ENCODE data around the gene SLIT3. TPM values are rescaled to one million over a fixed set of nuclear protein-coding genes. Genes with fewer than 3 reads are reported as not detected.

SLIT3 gene
- total RNA-seq, 2 experiments from 2014 or later = 0.30 to 0.43 TPM

DNA sequence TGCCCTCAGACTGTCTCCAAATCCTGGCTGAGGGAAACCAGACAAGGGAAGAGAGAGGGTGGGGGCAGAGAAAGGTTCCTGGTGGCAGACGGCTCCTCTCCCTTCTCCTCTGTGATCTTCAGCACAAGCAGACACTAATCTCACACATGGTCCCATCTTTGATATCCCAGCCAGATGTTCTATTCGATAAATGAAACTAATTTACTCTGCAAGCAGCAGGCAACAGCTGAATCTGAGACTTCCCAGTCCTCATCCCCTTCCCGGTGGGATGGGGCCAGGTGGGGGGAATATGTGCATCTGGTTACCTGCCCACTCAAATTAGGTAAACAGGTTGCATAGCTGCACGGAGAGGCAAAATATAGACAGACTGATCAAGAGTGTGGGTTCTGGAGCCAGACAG, 512.8 kb downstream of the SLIT3 start:
- DNase-seq = no peak
- Mint-ChIP-seq H3K27me3 (ENCODE audit: low read depth) (peaks cover 4% of the 10 kb centered on the region), H3K4me1 (ENCODE audit: low read depth) (peaks cover under 1% of the 10 kb centered on the region), H3K27ac (no peak overlapping the region), H3K36me3 (ENCODE audit: low read depth) (no peaks in the 10 kb centered on the region), H3K9me3 (no peaks in the 10 kb centered on the region), H3K4me3 (no peak overlapping the region)
- intact Hi-C loops (cut with micrococcal nuclease) = no loop called here
- CTCF ChIA-PET = no interaction called here

DNA sequence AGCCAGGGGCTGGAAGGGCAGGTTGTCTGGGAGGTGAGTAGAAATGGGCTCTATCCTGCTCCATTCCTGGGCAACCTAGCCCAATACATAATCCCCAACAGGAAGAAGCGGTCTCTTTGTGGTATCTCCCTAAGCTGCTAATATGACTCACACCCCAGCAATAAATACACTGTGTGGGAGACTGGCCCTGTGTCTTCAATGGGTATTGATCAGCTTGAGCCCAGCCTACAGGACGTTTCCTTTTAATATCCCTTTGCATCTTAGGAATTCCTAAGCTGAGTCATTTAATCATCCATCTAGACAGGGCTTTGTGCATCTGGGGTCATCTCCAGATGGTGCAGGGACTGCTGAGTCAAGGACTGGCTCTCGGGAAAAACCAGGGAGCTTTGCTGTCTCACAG, 514.8 kb downstream of the SLIT3 start:
- H3K36me3 Mint-ChIP-seq (ENCODE audit: low read depth) = no peaks in the 10 kb centered on the region

DNA sequence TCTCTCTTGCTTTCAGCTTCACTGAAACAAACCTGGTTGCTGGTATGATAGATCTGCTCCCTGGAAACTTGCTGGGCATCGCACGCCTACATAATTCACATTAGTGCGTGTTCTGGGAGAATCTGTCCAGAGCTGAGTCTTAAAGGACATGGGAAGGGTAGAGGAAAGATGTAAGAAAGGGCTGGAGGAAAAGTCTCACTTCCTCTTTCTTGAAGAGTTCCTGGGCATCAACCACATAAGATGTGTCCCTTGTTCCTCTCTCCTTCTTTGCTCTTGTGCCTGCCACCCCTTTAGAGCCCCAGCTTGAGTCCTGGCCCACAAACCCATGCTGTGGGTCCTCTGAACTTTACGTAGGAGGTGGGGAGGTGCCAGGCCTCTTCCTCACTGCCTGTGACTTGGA, 516.5 kb downstream of the SLIT3 start:
- Mint-ChIP-seq H3K4me3 (no peak overlapping the region), H3K36me3 (ENCODE audit: low read depth) (no peaks in the 10 kb centered on the region), H3K4me1 (ENCODE audit: low read depth) (no peaks in the 10 kb centered on the region), H3K9me3 (no peaks in the 10 kb centered on the region), H3K27me3 (ENCODE audit: low read depth) (peaks cover 4% of the 10 kb centered on the region), H3K27ac (no peak overlapping the region)
- intact Hi-C loops (cut with micrococcal nuclease) = no loop called here
- CTCF ChIA-PET = interaction anchor here (0.9 kb wide), 1 partner anchor 203 kb away, joined by 3 read pairs; no protein-coding TSS in a partner anchor
- DNase-seq = no peak

More for the DNA sequence above, 514.8 kb downstream of the SLIT3 start:
- Mint-ChIP-seq H3K27me3 (ENCODE audit: low read depth) (peaks cover 4% of the 10 kb centered on the region), H3K4me3 (no peak overlapping the region), H3K27ac (no peak overlapping the region), H3K4me1 (ENCODE audit: low read depth) (no peaks in the 10 kb centered on the region), H3K9me3 (no peaks in the 10 kb centered on the region)
- no peak for DNase-seq
- intact Hi-C loops (cut with micrococcal nuclease) = no loop called here
- CTCF ChIA-PET = no interaction called here

DNA sequence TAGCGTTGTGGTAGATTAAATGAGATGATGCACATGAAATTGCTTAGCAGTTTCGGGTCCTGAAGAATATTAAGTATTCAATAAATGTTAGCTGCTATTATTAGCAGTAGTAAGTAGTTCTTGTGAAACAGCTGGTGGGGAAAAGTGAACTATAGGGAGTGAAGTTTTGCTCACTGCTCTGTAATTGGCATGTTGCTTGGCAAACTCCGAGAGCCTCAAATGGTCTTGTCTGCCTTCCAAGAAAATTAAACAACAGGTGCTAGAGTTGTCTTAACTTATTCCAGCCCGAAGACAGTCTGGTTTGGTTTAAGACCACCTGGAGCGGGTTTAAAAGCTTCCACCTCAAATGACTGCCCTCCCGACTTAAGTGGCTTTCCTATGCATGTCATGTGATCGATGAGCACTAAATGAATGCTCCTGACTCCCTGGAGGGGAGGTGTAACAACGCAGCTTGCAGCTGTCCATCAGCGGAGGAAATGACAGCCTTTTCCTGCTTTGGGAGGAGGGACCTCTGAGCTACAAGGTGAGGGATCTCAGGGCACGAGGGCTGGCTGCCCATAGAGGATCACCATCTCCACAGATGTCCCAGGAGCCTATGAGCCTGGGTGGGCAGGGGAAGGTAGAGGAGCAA, 518.9 kb downstream of the SLIT3 start:
- H3K4me3 Mint-ChIP-seq = no peak overlapping the region
- DNase-seq = no peak
- intact Hi-C loops (cut with micrococcal nuclease) = no loop called here
- H3K36me3 Mint-ChIP-seq (ENCODE audit: low read depth) = no peaks in the 10 kb centered on the region
- peaks cover 1% of the 10 kb centered on the region for H3K27me3 Mint-ChIP-seq (ENCODE audit: low read depth)
- H3K9me3 Mint-ChIP-seq = no peaks in the 10 kb centered on the region
- H3K4me1 Mint-ChIP-seq (ENCODE audit: low read depth) = no peaks in the 10 kb centered on the region
- H3K27ac Mint-ChIP-seq = no peak overlapping the region
- CTCF ChIA-PET = no interaction called here

DNA sequence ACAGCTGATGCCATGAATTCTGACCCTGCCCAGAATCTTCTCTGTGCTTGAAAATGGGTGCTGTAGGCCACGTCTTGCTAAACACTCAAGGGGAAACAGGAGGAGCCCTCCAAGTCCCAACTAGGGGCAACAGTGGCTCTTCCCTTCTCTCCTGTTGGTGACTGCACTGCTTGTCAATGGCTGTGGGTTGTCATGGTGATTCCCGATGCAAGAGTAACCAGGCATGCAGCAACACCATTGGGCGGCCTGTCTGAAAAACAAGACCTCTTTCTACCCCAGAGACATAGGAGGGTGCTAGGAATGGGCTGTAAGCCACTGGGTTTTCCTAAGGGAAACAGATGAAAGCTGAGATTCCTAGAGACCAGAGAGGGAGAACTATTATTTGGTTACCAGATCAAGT, 520.1 kb downstream of the SLIT3 start:
- H3K27me3 Mint-ChIP-seq (ENCODE audit: low read depth) = peaks cover 2% of the 10 kb centered on the region
- no peaks in the 10 kb centered on the region for H3K36me3 Mint-ChIP-seq (ENCODE audit: low read depth)
- no peaks in the 10 kb centered on the region for H3K4me1 Mint-ChIP-seq (ENCODE audit: low read depth)
- CTCF ChIA-PET = no interaction called here
- no peaks in the 10 kb centered on the region for H3K9me3 Mint-ChIP-seq
- no peak overlapping the region for H3K27ac Mint-ChIP-seq
- intact Hi-C loops (cut with micrococcal nuclease) = no loop called here
- DNase-seq = no peak
- H3K4me3 Mint-ChIP-seq = no peak overlapping the region

DNA sequence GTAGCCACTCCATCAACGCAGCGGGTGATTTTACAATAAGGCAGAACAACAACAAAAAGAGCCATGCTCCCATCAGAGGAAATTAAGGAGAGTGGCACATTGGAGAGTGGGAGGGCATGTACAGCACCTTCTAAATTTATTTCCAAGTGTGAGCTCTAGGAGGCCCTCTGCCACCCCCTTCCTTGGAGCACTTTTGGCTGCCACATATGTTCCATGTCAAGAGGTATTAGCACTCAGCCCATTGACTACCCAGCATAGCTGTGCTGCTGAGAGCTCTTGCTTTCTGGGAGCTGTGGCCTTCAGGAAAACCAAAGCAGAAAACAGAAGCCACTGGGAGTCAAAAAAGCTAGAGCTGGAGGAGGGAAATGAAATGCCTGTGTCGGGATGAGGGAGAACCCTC, 521.6 kb downstream of the SLIT3 start:
- Mint-ChIP-seq H3K4me3 (no peak overlapping the region), H3K4me1 (ENCODE audit: low read depth) (no peaks in the 10 kb centered on the region), H3K27me3 (ENCODE audit: low read depth) (peaks cover 5% of the 10 kb centered on the region), H3K27ac (no peak overlapping the region), H3K9me3 (no peaks in the 10 kb centered on the region), H3K36me3 (ENCODE audit: low read depth) (no peaks in the 10 kb centered on the region)
- intact Hi-C loops (cut with micrococcal nuclease) = no loop called here
- CTCF ChIA-PET = no interaction called here
- DNase-seq = no peak

DNA sequence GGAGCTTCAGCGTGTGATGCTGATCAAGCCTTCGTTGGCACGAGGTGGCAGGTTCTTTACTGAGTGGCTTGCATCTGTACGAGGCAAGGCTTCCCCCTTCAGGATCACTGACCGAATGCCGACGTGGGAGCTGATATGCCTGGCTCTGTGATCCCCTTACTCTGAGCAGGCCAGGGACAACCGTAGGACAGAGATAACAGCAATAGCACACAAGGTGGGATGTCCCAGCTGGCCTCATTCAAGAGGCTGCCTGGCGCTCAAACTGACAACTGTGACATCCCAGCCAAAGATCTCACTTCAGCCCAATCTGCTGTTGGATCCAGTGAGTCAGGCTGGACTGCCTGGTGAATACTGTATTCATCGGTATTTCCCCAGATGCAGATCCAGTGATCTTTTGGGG, 522.4 kb downstream of the SLIT3 start:
- intact Hi-C loops (cut with micrococcal nuclease) = no loop called here
- no peak overlapping the region for H3K4me3 Mint-ChIP-seq
- H3K4me1 Mint-ChIP-seq (ENCODE audit: low read depth) = no peaks in the 10 kb centered on the region
- peaks cover 5% of the 10 kb centered on the region for H3K27me3 Mint-ChIP-seq (ENCODE audit: low read depth)
- H3K9me3 Mint-ChIP-seq = no peaks in the 10 kb centered on the region
- no peaks in the 10 kb centered on the region for H3K36me3 Mint-ChIP-seq (ENCODE audit: low read depth)
- H3K27ac Mint-ChIP-seq = no peak overlapping the region
- DNase-seq = no peak
- CTCF ChIA-PET = no interaction called here

DNA sequence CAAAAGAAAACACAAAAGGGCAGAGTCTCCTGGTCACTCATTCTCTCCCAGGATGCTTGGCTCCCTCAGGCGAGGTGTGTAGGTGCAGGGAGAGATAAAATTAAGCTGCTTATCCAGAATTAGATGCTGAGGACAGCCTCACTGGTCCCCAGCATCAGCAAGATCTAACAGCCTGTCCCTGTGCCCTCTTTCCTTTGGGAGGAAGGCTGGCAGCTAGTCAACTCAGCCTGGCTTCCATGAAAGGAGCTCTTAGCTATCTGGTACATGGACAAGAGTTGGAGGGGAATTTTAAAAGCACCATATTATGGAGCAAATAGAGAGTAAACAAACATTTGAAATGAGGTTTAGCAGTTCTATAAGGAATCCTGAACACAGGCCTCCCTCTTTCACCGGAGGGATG, 523.3 kb downstream of the SLIT3 start:
- no peaks in the 10 kb centered on the region for H3K9me3 Mint-ChIP-seq
- CTCF ChIA-PET = no interaction called here
- no peaks in the 10 kb centered on the region for H3K36me3 Mint-ChIP-seq (ENCODE audit: low read depth)
- H3K27me3 Mint-ChIP-seq (ENCODE audit: low read depth) = peaks cover 5% of the 10 kb centered on the region
- intact Hi-C loops (cut with micrococcal nuclease) = no loop called here
- no peak overlapping the region for H3K27ac Mint-ChIP-seq
- no peak overlapping the region for H3K4me3 Mint-ChIP-seq
- no peaks in the 10 kb centered on the region for H3K4me1 Mint-ChIP-seq (ENCODE audit: low read depth)
- no peak for DNase-seq

DNA sequence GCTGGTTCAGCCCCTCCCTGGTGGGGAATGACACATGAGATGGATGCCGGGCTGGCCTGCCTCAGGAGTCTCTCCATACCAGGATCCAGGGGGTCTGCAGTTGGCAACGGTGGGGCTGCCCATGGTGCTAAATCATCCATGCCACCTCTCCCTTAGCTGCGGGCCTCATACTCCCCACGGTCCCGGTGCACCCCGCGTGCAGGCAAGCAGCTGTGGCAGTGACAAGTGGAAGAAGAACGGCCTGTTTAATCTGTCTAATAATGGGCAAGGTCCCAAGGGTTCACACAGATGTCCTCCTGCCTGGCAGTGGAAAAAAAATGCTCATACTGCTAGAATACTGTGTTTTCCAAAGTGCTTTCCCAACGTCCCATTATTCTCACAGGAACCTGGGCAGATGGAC, 524.9 kb downstream of the SLIT3 start:
- no peaks in the 10 kb centered on the region for H3K9me3 Mint-ChIP-seq
- no peak overlapping the region for H3K27ac Mint-ChIP-seq
- H3K4me1 Mint-ChIP-seq (ENCODE audit: low read depth) = no peaks in the 10 kb centered on the region
- H3K36me3 Mint-ChIP-seq (ENCODE audit: low read depth) = no peaks in the 10 kb centered on the region
- no peak overlapping the region for H3K4me3 Mint-ChIP-seq
- intact Hi-C loops (cut with micrococcal nuclease) = no loop called here
- peaks cover 5% of the 10 kb centered on the region for H3K27me3 Mint-ChIP-seq (ENCODE audit: low read depth)
- CTCF ChIA-PET = no interaction called here
- no peak for DNase-seq

DNA sequence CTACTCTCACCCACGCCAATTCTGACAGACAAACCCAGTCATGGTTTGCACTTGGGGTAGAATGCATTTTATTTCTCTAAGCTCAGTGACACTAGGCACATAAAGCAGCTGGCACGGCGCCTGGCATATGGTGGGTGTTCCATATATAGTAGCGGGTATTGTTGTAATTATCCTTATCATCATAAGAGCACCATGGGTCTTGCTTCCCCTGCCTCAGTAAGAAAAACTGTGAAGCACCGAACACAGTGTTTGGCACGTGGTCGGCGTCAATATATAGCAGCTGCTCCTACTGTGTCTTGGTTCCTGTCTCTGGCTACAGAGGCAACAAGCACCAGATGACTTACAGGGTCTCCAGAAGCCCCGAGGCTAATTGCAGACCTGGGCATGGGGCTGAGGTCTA, 527.7 kb downstream of the SLIT3 start:
- CTCF ChIA-PET = no interaction called here
- Mint-ChIP-seq H3K36me3 (ENCODE audit: low read depth) (no peaks in the 10 kb centered on the region), H3K4me3 (no peak overlapping the region), H3K9me3 (peaks cover under 1% of the 10 kb centered on the region), H3K4me1 (ENCODE audit: low read depth) (no peaks in the 10 kb centered on the region), H3K27ac (no peak overlapping the region), H3K27me3 (ENCODE audit: low read depth) (peaks cover 5% of the 10 kb centered on the region)
- intact Hi-C loops (cut with micrococcal nuclease) = no loop called here
- no peak for DNase-seq

DNA sequence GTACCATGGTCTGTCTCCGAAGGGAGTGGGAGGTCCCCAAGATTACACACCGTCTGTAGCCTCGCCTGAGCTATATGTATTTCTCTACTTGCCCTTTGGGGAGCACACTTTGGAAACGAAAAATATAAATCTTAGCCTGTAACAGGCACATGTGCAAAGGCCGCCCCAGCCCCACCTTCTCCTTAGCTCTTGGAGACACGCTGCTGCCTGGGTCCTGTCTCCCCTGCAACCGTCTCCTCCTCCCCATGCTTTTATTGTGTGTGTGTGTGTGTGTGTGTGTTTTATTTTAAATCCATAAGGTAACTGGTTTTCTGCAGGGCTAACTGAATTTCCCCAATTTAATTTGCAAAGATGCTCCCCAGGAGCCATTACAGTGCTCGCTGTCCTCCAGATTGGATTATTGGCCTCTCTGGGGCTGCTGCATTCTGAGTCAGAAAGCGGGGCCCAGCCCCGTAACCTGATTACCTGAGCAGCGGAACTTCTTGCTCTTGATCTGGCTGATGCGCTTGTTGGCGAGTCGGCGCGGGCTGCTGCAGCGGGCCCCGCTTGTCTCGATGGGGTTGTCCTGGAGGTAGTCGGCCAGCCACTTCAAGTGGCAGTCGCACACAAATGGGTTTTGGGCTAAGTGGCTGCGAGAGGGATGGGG, 528.5 kb downstream of the SLIT3 start:
- intact Hi-C loops (cut with micrococcal nuclease) = no loop called here
- peaks cover 5% of the 10 kb centered on the region for H3K27me3 Mint-ChIP-seq (ENCODE audit: low read depth)
- no peaks in the 10 kb centered on the region for H3K36me3 Mint-ChIP-seq (ENCODE audit: low read depth)

DNA sequence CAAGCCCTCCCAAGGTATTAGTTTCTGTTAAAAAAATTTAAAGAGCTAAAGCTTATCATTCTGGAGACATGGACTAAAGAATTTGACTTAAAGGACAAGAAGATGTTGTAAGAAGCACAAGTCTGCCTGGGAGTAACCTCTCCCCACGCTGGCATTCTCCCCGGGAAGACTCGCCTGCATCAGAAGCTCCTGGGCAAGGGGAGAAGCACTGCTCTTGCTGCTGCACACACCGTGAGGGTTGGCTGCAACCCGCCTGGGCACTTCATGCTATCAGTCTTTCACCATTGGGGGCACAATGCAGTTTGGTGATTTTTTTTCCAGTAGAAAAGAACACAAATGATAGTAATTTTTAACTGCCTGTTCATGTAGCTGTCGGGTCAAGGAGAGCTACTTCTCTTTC, 529.3 kb downstream of the SLIT3 start:
- H3K27me3 Mint-ChIP-seq (ENCODE audit: low read depth) = peaks cover 3% of the 10 kb centered on the region
- CTCF ChIA-PET = no interaction called here

More for the DNA sequence above, 528.5 kb downstream of the SLIT3 start:
- peaks cover 5% of the 10 kb centered on the region for H3K9me3 Mint-ChIP-seq
- no peak for DNase-seq
- CTCF ChIA-PET = no interaction called here
- H3K27ac Mint-ChIP-seq = no peak overlapping the region
- no peaks in the 10 kb centered on the region for H3K4me1 Mint-ChIP-seq (ENCODE audit: low read depth)
- H3K4me3 Mint-ChIP-seq = no peak overlapping the region

DNA sequence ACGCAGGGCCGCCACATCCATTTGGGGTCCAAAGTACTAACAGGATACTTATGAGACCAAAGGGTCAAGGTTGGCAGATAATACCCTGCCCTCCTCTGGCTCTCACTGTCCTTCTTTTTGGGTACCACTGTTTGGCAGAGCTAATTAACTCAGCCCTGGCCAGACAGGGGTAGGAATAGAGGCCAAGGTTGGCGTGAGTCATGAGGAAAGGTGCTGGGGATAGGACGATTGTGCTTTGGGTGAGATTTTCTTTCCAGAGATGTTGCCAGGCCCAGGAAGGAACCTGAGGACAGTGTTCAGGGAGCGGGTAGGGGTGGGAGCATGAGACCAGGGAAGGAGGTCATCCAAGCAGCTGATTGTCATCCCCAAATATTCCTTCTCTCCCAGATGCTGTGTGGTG, 529.9 kb downstream of the SLIT3 start:
- Mint-ChIP-seq H3K4me3 (no peak overlapping the region), H3K36me3 (ENCODE audit: low read depth) (no peaks in the 10 kb centered on the region), H3K4me1 (ENCODE audit: low read depth) (no peaks in the 10 kb centered on the region), H3K9me3 (peaks cover 5% of the 10 kb centered on the region), H3K27ac (no peak overlapping the region), H3K27me3 (ENCODE audit: low read depth) (peaks cover 3% of the 10 kb centered on the region)
- CTCF ChIA-PET = no interaction called here
- intact Hi-C loops (cut with micrococcal nuclease) = no loop called here
- DNase-seq = no peak

More for the DNA sequence above, 529.3 kb downstream of the SLIT3 start:
- Mint-ChIP-seq H3K9me3 (peaks cover 5% of the 10 kb centered on the region), H3K4me1 (ENCODE audit: low read depth) (no peaks in the 10 kb centered on the region), H3K27ac (no peak overlapping the region), H3K4me3 (no peak overlapping the region), H3K36me3 (ENCODE audit: low read depth) (no peaks in the 10 kb centered on the region)
- DNase-seq = no peak
- intact Hi-C loops (cut with micrococcal nuclease) = no loop called here

All from activated naive CD4-positive, alpha-beta T cell treated with anti-CD3 and anti-CD28 coated beads for 36 hours (primary cell).